Retina (tissue), 1 donor: ENCODE results near the gene ARHGAP6.

ENCODE experiments used
- DNase-seq: peaks from one replicate; pipeline ENCODE4 v3.0.0-alpha.2; 2016

Gene ARHGAP6, protein sequence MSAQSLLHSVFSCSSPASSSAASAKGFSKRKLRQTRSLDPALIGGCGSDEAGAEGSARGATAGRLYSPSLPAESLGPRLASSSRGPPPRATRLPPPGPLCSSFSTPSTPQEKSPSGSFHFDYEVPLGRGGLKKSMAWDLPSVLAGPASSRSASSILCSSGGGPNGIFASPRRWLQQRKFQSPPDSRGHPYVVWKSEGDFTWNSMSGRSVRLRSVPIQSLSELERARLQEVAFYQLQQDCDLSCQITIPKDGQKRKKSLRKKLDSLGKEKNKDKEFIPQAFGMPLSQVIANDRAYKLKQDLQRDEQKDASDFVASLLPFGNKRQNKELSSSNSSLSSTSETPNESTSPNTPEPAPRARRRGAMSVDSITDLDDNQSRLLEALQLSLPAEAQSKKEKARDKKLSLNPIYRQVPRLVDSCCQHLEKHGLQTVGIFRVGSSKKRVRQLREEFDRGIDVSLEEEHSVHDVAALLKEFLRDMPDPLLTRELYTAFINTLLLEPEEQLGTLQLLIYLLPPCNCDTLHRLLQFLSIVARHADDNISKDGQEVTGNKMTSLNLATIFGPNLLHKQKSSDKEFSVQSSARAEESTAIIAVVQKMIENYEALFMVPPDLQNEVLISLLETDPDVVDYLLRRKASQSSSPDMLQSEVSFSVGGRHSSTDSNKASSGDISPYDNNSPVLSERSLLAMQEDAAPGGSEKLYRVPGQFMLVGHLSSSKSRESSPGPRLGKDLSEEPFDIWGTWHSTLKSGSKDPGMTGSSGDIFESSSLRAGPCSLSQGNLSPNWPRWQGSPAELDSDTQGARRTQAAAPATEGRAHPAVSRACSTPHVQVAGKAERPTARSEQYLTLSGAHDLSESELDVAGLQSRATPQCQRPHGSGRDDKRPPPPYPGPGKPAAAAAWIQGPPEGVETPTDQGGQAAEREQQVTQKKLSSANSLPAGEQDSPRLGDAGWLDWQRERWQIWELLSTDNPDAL (N-terminal part only)

DNA sequence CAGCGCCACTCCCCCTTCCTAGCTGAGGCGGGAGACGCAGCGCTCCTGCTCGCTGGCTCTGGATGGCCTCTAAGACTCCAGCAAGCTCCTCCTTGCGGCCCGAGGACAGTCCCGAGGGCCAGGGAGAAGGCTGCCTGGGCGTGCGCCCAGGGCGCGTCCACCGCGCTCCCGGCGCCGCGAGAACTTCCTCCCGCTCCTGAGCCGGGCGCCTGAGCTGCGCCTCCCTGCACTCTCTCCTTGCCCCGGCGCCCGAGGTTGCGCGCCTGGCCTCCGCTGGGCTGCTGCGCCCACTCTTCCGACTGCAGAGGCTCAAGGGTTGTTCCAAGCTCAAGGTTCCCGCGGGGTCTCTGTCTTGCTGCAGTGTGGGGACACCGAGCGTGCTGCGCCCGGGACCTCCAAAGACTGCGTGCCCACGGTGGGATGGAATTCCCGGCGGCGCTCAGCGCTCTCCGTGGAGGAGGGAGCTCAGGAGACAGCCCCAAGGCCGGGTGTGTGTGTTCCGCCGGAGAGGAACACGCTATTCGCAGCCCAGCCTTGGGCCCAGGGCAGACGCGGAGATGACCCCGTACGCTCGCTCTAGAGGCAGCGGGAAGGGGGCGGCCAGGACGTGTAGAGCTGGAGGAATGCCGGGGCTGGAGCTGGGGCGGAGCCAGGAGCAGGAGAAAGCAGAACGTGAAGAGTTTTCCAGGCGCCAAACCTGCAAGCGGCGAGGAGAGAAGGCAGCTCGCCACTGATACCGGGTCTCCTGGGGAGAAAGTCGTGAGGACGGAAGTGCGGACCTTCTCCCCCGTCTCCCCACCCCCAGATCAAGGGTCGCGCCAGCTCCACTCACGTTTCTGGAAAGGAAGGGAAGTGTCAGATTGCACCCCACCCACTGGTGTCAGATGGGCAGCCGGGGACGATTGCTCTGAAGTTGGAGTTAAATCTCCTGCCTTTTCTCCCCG lies at the start of gene ARHGAP6:
Gene ARHGAP6 (minus strand): TSS at position 753 of the 944 bp plus-strand sequence. CDS start 1,092 bp downstream, outside the sequence.
- peak; percentile 80 for DNase-seq

DNA sequence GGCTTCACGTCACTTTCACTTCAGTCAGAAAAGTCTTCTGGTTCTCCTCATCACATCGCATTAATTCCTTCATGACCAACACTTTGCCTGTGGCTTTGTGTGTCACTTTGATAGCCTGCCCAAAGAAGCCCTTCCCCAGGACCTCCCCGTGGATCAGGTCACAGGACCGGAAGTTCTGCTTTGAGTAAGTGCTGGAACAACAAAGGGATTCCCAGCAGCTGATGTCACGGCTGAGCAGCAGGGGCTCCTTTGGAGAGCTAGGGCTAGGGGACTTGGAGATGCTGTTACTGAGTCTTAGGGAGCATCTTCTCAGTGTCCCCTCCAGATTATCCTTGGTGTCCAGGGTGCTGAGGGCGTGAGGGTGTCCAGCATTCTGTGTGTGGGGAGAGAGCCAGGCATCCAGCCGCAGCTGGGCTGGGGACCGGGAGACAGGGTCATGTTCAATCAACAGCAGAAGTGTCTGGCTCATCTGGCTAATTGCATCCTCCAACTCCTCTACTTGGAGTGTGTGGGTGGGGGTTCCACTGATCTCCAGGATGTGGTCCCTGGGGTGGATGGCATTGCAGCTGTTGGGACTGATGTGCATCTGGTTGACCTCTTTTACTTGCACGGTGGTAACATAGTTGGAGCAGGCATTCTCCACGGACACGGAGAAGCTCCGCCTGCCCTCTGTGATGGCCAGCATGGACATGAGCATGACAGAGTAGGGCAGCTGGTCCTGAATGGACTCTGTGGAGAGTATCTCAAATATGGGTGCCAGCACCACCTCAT lies 39.2 kb upstream of the ARHGAP6 start:
- peak; percentile 6 for DNase-seq

DNA sequence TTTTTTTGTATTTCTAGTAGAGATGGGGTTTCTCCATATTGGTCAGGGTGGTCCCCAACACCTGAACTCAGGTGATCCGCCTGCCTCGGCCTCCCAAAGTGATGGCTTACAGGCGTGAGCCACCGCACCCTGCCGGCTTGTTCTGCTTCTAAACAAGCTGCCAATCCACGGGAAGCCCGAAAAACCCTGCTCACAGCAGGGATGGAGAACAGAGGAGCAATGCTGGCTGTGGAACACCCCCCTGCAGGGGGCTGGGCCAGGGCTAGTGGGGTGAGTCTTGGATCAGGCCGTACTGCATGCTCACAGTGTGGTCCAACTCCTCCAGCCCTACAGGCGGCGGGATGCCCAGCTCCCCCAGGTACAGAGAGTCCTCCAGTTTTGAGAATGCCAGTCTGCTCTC lies 38.1 kb upstream of the ARHGAP6 start:
- DNase-seq, result no peak

DNA sequence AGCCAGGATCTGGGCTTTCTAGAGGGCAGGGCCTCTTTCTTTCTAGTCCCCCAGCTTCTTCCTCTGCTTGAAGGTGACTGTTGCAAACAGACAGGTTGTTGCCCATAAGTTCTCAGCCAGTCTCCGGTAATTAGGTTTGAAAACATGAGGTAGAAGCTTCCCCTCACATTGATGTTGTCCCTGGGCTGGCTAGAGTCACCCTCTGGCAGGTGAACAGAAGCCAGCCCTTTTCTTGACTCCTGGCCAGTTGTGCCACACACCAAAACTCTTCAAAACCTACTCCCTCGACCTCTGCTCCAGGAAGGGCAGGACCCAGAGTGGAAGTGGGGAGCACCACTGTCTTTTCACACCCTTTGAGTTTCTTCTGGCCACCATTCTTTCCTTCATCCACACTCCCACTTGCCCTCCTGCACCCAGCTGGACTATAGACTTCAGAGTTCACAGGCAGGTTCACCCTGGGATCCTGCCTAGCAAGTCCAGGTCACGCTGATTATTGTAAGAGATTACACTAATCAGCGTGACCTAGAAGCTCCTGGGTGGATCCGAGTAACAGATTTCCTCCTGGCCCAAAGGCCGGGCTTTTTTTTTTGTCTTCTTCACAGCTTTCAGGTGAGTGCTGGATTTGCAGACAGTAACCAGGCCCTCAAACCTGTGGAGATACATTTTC lies 37.4 kb upstream of the ARHGAP6 start:
- DNase-seq, result no peak

- no peak for DNase-seq
These were observed 36.7 kb upstream of the ARHGAP6 start for GRCh38 chrX:11702420-11702819.

GRCh38 chrX:11698702-11699101 lies 33.0 kb upstream of the ARHGAP6 start:
- no peak for DNase-seq

DNA sequence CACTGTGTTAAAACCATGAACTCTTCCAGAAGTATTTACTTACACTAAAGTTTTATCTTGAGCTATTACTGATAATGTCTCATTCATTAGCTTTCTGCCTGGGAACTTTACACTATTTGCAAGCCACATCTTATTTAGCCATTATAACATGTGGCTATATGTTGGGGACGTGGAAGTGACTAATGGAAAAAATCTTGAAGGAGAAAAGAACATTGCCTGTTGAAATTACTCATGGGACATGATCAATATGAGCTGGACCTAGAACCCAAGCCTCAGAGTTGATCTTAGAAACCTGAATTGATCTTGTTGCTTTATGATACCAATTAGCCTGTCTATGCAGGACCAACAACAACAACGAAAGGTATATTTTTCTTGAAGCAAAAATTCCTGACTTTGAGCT lies 22.5 kb upstream of the ARHGAP6 start:
- DNase-seq, result no peak

GRCh38 chrX:11687157-11687556 lies 21.4 kb upstream of the ARHGAP6 start:
- DNase-seq, result no peak

- no peak for DNase-seq
These were observed 17.3 kb upstream of the ARHGAP6 start for GRCh38 chrX:11683057-11683456.

GRCh38 chrX:11678158-11678557 lies 12.4 kb upstream of the ARHGAP6 start:
- no peak for DNase-seq

GRCh38 chrX:11672213-11672612 lies 6.5 kb upstream of the ARHGAP6 start:
- peak; percentile 3 for DNase-seq

GRCh38 chrX:11670316-11670715 lies 4.6 kb upstream of the ARHGAP6 start:
- DNase-seq, result no peak

DNA sequence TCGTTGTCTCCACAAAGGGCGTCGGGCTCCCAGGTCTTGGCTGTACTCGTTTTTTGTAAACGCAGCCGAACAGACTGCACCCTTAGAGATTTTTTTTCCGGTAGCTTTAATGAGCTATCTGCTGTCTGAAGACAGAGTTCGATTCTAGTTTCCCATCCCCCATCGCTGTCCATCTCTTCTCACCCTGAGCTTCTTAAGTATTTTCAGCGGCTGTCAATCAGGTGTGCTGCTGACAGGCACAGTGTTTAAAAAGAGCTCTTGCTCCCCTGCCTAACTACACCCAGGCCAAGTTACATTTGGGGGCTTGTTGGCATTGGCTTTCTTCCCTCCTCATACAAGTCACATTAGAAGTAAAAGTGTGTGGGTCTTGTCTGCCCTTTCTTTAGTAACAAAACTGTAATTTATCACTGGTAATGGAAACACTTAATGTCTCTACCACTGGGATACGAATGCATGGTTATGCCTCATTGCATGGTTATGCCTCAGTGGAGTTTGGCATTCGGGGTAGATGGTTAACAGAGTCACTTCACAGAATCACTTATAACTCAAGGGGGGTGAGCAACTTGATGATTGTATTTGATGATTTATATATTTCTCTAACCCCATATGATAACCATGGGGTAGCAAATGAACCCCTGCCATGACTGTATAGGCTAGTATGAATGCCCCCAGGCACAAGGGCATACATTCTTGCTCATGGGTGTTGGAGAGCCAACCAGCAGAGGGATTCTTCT lies 1.4 kb upstream of the ARHGAP6 start:
- DNase-seq, result peak; percentile 21

DNA sequence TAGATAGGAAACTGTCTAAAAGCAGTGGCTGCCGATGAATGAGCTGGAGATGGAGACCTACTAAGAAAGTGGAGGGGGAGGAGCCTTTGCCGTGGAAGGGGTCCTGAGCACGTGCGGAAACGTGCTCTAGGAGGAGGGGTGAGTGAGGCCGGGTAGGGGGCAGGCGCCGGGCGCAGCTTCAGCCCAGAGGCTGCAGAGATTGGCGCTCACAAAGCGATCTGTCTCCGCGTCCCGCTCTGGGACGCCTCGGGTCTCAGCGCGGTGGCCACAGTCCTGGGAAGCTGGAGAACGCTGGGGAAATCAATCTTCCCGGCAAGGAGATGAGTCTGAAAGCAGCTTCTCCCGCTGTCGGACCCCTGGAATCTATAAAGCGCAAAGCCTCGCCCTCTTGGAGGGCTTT lies 444 bp upstream of the ARHGAP6 start:
- peak; percentile 69 for DNase-seq

DNA sequence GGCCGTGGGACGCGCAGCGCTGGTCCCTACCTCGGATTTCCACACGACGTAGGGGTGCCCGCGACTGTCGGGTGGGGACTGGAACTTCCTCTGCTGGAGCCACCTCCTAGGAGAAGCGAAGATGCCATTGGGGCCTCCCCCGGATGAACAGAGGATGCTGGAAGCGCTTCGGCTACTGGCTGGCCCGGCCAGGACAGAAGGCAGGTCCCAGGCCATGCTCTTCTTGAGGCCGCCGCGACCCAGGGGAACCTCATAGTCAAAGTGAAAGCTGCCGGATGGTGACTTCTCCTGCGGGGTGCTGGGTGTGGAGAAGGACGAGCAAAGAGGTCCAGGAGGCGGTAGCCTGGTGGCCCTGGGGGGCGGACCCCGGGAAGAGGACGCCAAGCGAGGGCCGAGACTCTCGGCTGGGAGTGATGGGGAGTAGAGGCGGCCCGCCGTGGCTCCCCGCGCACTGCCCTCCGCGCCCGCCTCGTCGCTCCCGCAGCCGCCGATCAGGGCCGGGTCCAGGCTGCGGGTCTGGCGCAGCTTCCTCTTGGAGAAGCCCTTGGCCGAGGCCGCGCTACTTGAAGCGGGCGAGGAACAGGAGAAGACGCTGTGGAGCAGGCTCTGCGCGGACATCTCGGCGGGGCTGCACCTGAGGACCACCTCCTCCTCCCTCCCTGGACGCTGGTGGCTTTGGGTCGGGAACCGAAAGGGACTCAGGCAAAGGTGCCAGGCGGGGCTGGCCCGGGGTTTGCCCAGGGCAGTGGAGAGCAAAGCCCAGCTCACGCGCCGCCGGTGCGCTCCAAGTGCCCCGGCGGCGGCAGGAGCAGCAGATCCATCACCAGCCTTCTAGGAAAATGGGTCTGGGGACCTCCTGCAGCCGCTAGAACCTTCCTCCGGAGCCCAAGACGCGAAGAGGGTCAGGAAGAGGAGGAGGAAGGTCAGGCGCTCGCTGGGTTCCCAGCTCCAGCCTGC lies 1.2 kb downstream of the ARHGAP6 start:
- DNase-seq, result peak; percentile 67

GRCh38 chrX:11663875-11664210 lies 1.9 kb downstream of the ARHGAP6 start:
- no peak for DNase-seq

GRCh38 chrX:11655282-11656015 lies 10.3 kb downstream of the ARHGAP6 start:
- DNase-seq, result no peak

DNA sequence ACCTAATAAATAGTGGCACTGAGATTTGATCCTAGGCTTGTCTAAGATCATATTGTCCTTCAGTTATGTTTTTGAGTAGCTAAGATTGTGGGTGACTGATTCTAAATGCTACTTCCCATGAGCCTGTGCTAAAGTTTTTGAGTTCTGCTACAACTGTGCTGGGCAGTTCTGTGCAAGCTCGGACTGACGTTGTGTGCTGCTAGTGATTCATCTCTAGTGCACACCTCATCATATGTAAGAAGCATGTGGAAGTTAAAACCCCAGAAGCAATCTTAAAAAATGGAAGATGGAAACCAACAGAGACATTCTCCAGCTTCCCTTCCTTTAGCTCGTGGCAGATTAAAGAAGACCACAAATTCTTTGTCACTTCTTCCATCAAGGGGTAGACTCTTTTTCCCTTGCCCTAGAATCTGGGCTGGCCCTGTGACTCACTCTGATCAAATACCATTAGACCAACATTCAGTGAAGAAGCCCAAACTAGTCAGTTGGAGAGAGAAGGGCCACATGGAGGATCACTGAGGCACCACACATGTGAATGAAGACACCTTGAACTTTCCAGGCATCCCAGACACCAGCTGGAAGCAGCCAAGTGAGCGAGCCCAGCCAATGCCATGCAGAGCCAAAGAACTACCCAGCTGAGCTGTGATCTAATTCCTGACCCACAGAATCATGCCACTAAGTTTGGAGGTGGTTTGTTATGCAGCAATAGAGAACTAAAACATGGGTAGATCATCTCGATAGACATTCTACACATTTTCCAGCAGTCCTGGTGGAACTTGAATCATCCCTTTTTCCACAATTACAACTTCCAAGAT lies 16.8 kb downstream of the ARHGAP6 start:
- no peak for DNase-seq
